GM18498 (cell line): ENCODE measurements around the gene AKR1A1.

ENCODE experiments used
- ATAC-seq: cut with Tn5 transposase; IDR thresholded peaks from one replicate; pipeline ENCODE4 v1.9.1; 2021; ENCODE audit warnings: mild to moderate bottlenecking, moderate library complexity; ENCODE audit not compliant: unreplicated experiment

Gene AKR1A1

GRCh38 chr1:45615885-45616284, 65.3 kb downstream of the AKR1A1 start:
- ATAC-seq, result no peak

GRCh38 chr1:45617618-45618017, 67.0 kb downstream of the AKR1A1 start:
- ATAC-seq, result no peak

GRCh38 chr1:45619149-45619921, 68.7 kb downstream of the AKR1A1 start:
- ATAC-seq, result no peak
